Duodenal mucosa (tissue), 2 donors: Measurements from ENCODE around the gene TMEFF2.

Experiments used
- H3K27ac ChIP-seq: one replicate; pipeline ENCODE4 v1.7.0; 2013; ENCODE audit warnings: low read depth, low read length
- H3K27me3 ChIP-seq, 2 donors: one replicate each; pipeline ENCODE4 v1.7.0; 2013; ENCODE audit warnings: low read length in 2 of 2, control low read depth in 1 of 2; ENCODE audit not compliant: insufficient read depth in 2 of 2, control insufficient read depth in 1 of 2
- H3K36me3 ChIP-seq, 2 donors: one replicate each; pipeline ENCODE4 v1.7.0; 2013; ENCODE audit warnings: low read length in 2 of 2, control low read depth in 1 of 2; ENCODE audit not compliant: insufficient read depth in 2 of 2, control insufficient read depth in 1 of 2
- H3K4me1 ChIP-seq, 2 donors: one replicate each; pipeline ENCODE4 v1.7.0; 2013; ENCODE audit warnings: low read length in 2 of 2, control low read depth in 1 of 2; ENCODE audit not compliant: insufficient read depth in 2 of 2, control insufficient read depth in 1 of 2
- H3K4me3 ChIP-seq, 2 donors: one replicate each; pipeline ENCODE4 v1.7.0; 2013; ENCODE audit warnings: low read length in 2 of 2, low read depth in 1 of 2
- H3K9ac ChIP-seq, 2 donors: one replicate each; pipeline ENCODE4 v1.7.0; 2013; ENCODE audit warnings: low read length in 2 of 2, low read depth in 1 of 2
- H3K9me3 ChIP-seq, 2 donors: one replicate each; pipeline ENCODE4 v1.7.0; 2013; ENCODE audit warnings: low read length in 2 of 2, control low read depth in 1 of 2; ENCODE audit not compliant: control insufficient read depth in 1 of 2

The TMEFF2 gene

GRCh38 chr2:192153561-192153960 lies 41.2 kb downstream of the TMEFF2 start:
- no peaks in the 10 kb centered on the region for H3K9me3 ChIP-seq
- no peaks in the 10 kb centered on the region for H3K27me3 ChIP-seq
- no peak overlapping the region for H3K4me3 ChIP-seq
- no peaks in the 10 kb centered on the region for H3K36me3 ChIP-seq
- H3K4me1 ChIP-seq = no peaks in the 10 kb centered on the region
- no peak overlapping the region for H3K9ac ChIP-seq
- no peak overlapping the region for H3K27ac ChIP-seq

- Histone ChIP-seq H3K27ac (no peak overlapping the region), H3K4me1 (no peaks in the 10 kb centered on the region), H3K27me3 (no peaks in the 10 kb centered on the region), H3K36me3 (no peaks in the 10 kb centered on the region), H3K4me3 (no peak overlapping the region), H3K9ac (no peak overlapping the region), H3K9me3 (no peaks in the 10 kb centered on the region)
Measured at GRCh38 chr2:192151853-192152252, 42.9 kb downstream of the TMEFF2 start.

- H3K4me1 ChIP-seq = no peaks in the 10 kb centered on the region
- H3K27ac ChIP-seq = no peak overlapping the region
- no peaks in the 10 kb centered on the region for H3K9me3 ChIP-seq
- H3K36me3 ChIP-seq = no peaks in the 10 kb centered on the region
- H3K9ac ChIP-seq = no peak overlapping the region
- H3K27me3 ChIP-seq = no peaks in the 10 kb centered on the region
- no peak overlapping the region for H3K4me3 ChIP-seq
Measured at GRCh38 chr2:192150166-192150565, 44.6 kb downstream of the TMEFF2 start.

- Histone ChIP-seq H3K4me3 (no peak overlapping the region), H3K27ac (no peak overlapping the region), H3K4me1 (no peaks in the 10 kb centered on the region), H3K9ac (no peak overlapping the region), H3K9me3 (no peaks in the 10 kb centered on the region), H3K36me3 (no peaks in the 10 kb centered on the region), H3K27me3 (no peaks in the 10 kb centered on the region)
Measured at GRCh38 chr2:192148620-192149321, 46.0 kb downstream of the TMEFF2 start.

DNA sequence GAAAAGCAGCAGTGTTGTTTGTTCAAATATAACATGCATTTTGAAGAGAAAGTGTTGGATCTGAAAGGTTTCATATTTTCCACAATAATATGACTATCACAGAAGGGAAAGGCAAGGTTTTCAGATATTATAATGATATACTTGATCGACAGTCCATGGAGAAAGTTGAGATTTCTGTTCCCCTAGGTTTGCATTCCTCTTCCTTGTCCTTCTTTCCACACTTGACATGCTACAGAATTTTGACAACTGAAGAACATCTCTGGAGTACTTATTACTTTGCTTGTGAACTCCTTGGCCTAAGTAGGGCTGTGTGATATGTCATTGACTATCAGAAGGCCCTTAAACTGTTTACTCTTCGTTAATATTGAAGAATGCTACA lies 46.5 kb downstream of the TMEFF2 start:
- no peaks in the 10 kb centered on the region for H3K9me3 ChIP-seq
- H3K9ac ChIP-seq = no peak overlapping the region
- no peaks in the 10 kb centered on the region for H3K4me1 ChIP-seq
- H3K4me3 ChIP-seq = no peak overlapping the region
- H3K36me3 ChIP-seq = no peaks in the 10 kb centered on the region
- H3K27ac ChIP-seq = no peak overlapping the region
- H3K27me3 ChIP-seq = no peaks in the 10 kb centered on the region

DNA sequence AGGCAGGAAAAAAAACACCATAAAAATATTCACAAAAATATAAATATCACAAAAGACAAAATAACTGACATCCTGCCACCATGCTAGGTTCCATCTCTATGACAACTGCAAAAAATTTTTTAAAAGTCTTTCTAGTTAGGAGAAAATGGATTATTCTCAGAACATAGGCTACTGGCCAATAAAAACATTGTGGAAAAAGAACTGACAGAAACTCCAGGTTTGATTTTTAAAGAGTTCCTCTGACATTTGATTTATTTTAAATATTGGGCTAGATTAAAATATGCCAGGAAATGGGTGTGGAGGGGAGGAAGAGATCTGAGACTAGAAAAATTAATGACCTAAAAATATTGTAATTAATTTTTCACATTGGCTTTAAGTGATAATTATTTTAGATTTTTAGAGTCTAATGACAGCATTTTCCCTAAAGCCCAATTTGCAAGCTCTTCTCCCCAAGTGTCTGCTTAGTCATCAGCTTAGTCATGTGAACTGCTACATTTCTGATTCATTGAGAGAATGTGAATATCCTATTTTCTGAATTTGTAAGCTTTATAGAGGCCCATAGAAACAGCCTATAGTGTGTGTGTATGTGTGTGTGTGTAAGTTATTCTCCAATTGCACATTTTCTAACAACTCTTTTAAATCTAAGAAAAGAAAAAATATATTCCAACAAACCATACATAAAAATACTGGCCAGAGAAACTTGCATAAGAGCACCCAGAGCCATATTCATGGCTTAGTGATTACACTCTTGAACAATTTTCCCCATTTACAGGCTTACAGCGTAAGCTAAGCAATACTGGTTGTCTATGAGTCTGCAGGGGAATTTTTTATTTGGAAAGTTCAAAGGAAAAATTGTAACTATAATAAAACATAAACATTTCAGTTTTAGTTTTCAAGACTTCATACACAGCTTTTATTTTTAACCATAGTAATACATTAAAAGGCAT lies 48.4 kb downstream of the TMEFF2 start:
- Histone ChIP-seq H3K9ac (no peak overlapping the region), H3K4me1 (no peaks in the 10 kb centered on the region), H3K9me3 (no peaks in the 10 kb centered on the region), H3K4me3 (no peak overlapping the region), H3K36me3 (no peaks in the 10 kb centered on the region), H3K27ac (no peak overlapping the region), H3K27me3 (no peaks in the 10 kb centered on the region)

DNA sequence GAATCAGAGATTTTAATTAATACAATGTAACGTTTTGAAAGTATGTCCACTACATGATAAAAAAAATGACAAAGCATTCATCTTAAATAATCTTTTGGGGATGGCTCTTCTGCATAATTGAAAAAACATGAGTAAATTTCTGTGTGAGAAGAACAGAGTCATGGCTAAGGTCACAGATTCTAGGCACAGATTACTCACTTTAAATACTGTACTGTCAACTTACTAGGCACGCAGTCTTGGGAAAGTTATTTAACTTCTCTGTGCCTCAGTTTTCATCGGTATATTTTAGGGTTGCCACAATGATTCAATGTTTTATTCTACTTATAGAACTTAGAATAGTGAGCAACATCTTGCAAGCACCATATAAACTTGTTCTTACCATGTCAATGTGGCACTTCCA lies 49.2 kb downstream of the TMEFF2 start:
- Histone ChIP-seq H3K27me3 (no peaks in the 10 kb centered on the region), H3K9me3 (no peaks in the 10 kb centered on the region), H3K27ac (no peak overlapping the region)

DNA sequence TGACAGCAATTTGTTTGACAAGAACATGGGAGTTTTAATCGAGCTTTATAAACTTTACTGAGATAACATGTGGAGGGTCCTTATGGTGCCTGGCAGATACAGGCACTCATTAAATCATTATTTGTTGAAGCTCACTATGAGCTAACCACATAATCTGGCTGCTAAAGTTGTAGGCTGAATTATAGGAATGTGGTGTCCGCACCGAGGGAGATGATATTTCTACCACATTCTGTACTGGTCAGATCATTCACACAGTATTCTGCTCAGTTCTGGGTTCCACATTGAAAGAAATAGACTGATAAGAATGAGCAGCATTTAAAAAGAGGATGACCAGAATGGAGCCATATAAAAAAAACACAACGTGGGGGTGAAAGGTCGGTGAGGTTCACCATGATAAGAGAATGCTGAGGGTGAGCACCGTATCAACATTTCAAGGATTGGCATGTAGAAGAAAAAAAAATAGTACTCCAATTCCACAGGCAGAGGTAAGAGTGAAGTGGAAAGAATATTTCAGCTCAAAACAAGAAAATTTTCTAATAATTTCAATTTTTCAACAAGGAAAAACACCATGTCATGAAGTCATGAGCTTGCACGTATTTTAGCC lies 54.4 kb downstream of the TMEFF2 start:
- no peaks in the 10 kb centered on the region for H3K4me1 ChIP-seq
- H3K9me3 ChIP-seq = no peaks in the 10 kb centered on the region
- H3K27ac ChIP-seq = no peak overlapping the region
- no peaks in the 10 kb centered on the region for H3K27me3 ChIP-seq
- no peak overlapping the region for H3K4me3 ChIP-seq
- no peak overlapping the region for H3K9ac ChIP-seq
- no peaks in the 10 kb centered on the region for H3K36me3 ChIP-seq

More for the DNA sequence above, 49.2 kb downstream of the TMEFF2 start:
- H3K4me3 ChIP-seq = no peak overlapping the region
- H3K36me3 ChIP-seq = no peaks in the 10 kb centered on the region
- no peak overlapping the region for H3K9ac ChIP-seq
- H3K4me1 ChIP-seq = no peaks in the 10 kb centered on the region

GRCh38 chr2:192139813-192140212 lies 54.9 kb downstream of the TMEFF2 start:
- Histone ChIP-seq H3K9ac (no peak overlapping the region), H3K4me3 (no peak overlapping the region), H3K36me3 (no peaks in the 10 kb centered on the region), H3K9me3 (no peaks in the 10 kb centered on the region), H3K27ac (no peak overlapping the region), H3K4me1 (no peaks in the 10 kb centered on the region), H3K27me3 (no peaks in the 10 kb centered on the region)

GRCh38 chr2:192137451-192137850 lies 57.3 kb downstream of the TMEFF2 start:
- H3K27me3 ChIP-seq = no peaks in the 10 kb centered on the region
- no peaks in the 10 kb centered on the region for H3K36me3 ChIP-seq
- H3K9ac ChIP-seq = no peak overlapping the region
- no peaks in the 10 kb centered on the region for H3K9me3 ChIP-seq
- no peaks in the 10 kb centered on the region for H3K4me1 ChIP-seq
- H3K4me3 ChIP-seq = no peak overlapping the region
- no peak overlapping the region for H3K27ac ChIP-seq
